Measurements from ENCODE around the gene CDKN2AIPNL. TPM values are rescaled to one million over a fixed set of nuclear protein-coding genes. Genes with fewer than 3 reads are reported as not detected.

CDKN2AIPNL gene
- total and polyA plus RNA-seq, 2 of the 4 experiments (the other 2 are of a cell fraction): 14.0 to 18.1 TPM

DNA sequence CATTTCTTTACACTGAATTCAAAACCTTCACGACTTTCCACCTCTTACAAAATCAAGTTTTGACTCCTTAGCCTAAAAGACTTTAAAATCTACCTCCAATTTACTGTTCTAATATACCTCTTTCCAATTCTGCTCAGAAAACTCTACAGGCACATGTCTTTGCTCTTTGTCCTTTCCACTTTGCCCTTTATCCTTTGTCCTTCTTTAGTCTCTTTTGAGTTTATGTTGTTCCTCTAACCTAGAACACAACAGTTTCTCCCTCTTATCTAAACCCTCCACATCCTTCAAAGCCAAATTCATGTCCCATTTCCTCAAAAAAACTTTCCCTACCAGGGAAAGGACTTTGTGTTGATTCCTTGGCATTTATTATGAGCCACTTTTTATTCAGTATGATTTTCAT is 46.1 kb downstream of the CDKN2AIPNL start (continued):
- no peak for TF ChIP-seq USF2 (IDR thresholded peaks at IDR 0.05; ENCODE audit: low read depth, low read length)

DNA sequence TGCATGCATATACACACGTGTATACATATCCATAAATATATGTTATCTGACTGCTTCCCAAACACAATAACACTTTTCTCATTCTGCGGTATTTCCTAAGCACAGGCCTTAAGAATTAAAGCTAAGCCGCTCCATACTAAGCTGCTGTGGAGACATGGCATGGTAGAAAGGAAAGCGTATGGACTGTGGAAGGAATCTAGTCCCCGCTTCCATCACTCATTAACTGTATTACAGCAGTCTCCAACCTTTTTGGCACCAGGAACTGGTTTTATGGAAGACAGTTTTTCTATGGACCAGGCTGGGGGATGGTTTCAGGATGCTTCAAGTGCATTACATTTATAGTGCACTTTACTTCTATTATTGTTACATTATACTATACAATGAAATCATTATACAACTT is 56.0 kb downstream of the CDKN2AIPNL start:
- ATAC-seq (ENCODE audit: low read depth) (no peak), DNase-seq (no peak)
- Histone ChIP-seq H3K9ac (ENCODE audit: low read depth, low read length) (no peak overlapping the region), H2BK5ac (ENCODE audit: low read depth, low read length, poor library complexity, severe bottlenecking) (no peak overlapping the region), H3K4me3 (ENCODE audit: insufficient read depth, low read depth, low read length) (no peak overlapping the region), H3K36me3 (ENCODE audit: control insufficient read depth, insufficient read depth, low read length) (no peaks in the 10 kb centered on the region), H3K23ac (ENCODE audit: low read depth, low read length) (no peak overlapping the region), H3K18ac (ENCODE audit: low read depth, low read length) (no peak overlapping the region), H3K9me1 (ENCODE audit: insufficient read depth, low read length) (no peaks in the 10 kb centered on the region; the same call in 1 of the 2 replicates), H3K9me3 (ENCODE audit: control insufficient read depth, insufficient read depth, low read length) (no peaks in the 10 kb centered on the region), H2AK9ac (replicated peaks; ENCODE audit: low read depth, low read length, poor library complexity) (no peak overlapping the region), H2AK5ac (ENCODE audit: low read depth, low read length) (no peak overlapping the region), H3K27ac (ENCODE audit: insufficient read depth, low read length) (no peak overlapping the region), H4K91ac (ENCODE audit: insufficient read depth, low read depth, low read length) (no peak overlapping the region), H3K4me1 (ENCODE audit: control insufficient read depth, insufficient read depth, low read length) (no peaks in the 10 kb centered on the region), H3K79me1 (ENCODE audit: low read depth in 1 of 2, low read length in 2 of 2) (peaks cover 3 to 7% of the 10 kb centered on the region in 2 experiments; a peak in 1 of 4 replicates), H4K8ac (ENCODE audit: low read depth in 2 of 2, low read length in 2 of 2) (no peak overlapping the region), H3K4me2 (ENCODE audit: low read depth, low read length) (no peak overlapping the region), H2BK20ac (ENCODE audit: low read depth, low read length) (no peak overlapping the region), H3K4ac (ENCODE audit: low read depth, low read length) (no peak overlapping the region), H2BK120ac (ENCODE audit: low read depth, low read length) (no peak overlapping the region), H4K20me1 (ENCODE audit: insufficient read depth, low read length) (no peaks in the 10 kb centered on the region; the same call in 1 of the 2 replicates), H2BK15ac (ENCODE audit: low read depth, low read length) (no peak overlapping the region), H4K5ac (ENCODE audit: low read depth, low read length) (no peak overlapping the region), H2AFZ (replicated peaks; ENCODE audit: low read length, poor library complexity) (no peak overlapping the region), H3K27me3 (ENCODE audit: control insufficient read depth, insufficient read depth, low read length) (no peaks in the 10 kb centered on the region), H3K14ac (replicated peaks; ENCODE audit: low read depth, low read length) (no peak overlapping the region), H3K56ac (ENCODE audit: extremely low read depth, insufficient read depth, low read length) (no peak overlapping the region)
- WGBS, 2 experiments (ENCODE audit: extremely low coverage in 2 of 2, insufficient read length in 1 of 2): no CpG with 5 or more reads among the region's 5 CpGs
- POLR2A ChIA-PET (ENCODE audit: unreplicated experiment): no interaction called here
- dilution Hi-C loops (cut with HindIII; ENCODE audit: low sequenced_read_pairs, unreplicated experiment): no loop called here
- in situ Hi-C loops (cut with MboI; ENCODE audit: low sequenced_read_pairs): no loop called here
- intact Hi-C loops (cut with micrococcal nuclease): loop anchor here (5.0 kb wide), 1 partner anchor 33 kb away; no protein-coding TSS in a partner anchor
- CTCF ChIA-PET: no interaction called here
- TF ChIP-seq FOS (IDR thresholded peaks at IDR 0.05; ENCODE audit: low read depth, low read length): no peak
- TF ChIP-seq, protein P1, sequence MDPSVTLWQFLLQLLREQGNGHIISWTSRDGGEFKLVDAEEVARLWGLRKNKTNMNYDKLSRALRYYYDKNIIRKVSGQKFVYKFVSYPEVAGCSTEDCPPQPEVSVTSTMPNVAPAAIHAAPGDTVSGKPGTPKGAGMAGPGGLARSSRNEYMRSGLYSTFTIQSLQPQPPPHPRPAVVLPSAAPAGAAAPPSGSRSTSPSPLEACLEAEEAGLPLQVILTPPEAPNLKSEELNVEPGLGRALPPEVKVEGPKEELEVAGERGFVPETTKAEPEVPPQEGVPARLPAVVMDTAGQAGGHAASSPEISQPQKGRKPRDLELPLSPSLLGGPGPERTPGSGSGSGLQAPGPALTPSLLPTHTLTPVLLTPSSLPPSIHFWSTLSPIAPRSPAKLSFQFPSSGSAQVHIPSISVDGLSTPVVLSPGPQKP (IDR thresholded peaks at IDR 0.05; ENCODE audit: borderline replicate concordance, low read depth, low read length): no peak
- no peak for TF ChIP-seq MXI1 (IDR thresholded peaks at IDR 0.05; ENCODE audit: borderline replicate concordance, low read depth, low read length)
- no peak for TF ChIP-seq CHD1 (IDR thresholded peaks at IDR 0.05; ENCODE audit: low read depth, low read length)
- no peak for TF ChIP-seq USF2 (IDR thresholded peaks at IDR 0.05; ENCODE audit: low read depth, low read length)
- TF ChIP-seq NFE2L2 (IDR thresholded peaks at IDR 0.05; ENCODE audit: low read depth, low read length): no peak
- no peak for TF ChIP-seq BHLHE40 (IDR thresholded peaks at IDR 0.05; ENCODE audit: low read depth, low read length)
- TF ChIP-seq RAD21 (IDR thresholded peaks at IDR 0.05; ENCODE audit: low read length): no peak
- no peak for TF ChIP-seq CEBPB (IDR thresholded peaks at IDR 0.05; ENCODE audit: low read depth, low read length)
- TF ChIP-seq MAFK (IDR thresholded peaks at IDR 0.05; ENCODE audit: low read depth, low read length): no peak
- TF ChIP-seq POLR2A (IDR thresholded peaks at IDR 0.05; ENCODE audit: low read depth, low read length): no peak
- no TSS peak for BruUV-seq (replicated peaks)
